GM12878 (cell line): ENCODE measurements around the gene HTRA2. TPM values are rescaled to one million over a fixed set of nuclear protein-coding genes. Genes with fewer than 3 reads are reported as not detected.
A peak's percentile ranks its signal among the peaks of the same experiment; 100 is the strongest.

ENCODE experiments used
- ATAC-seq: fragments of 200-7000 bp; cut with Tn5 transposase; 3 replicates; pipeline ENCODE4 v1.9.1; 2020; ENCODE audit warnings: mild to moderate bottlenecking, moderate library complexity
- BruUV-seq: library from RNA; stranded (reverse); fragments of 400-500 nt; replicated peaks from 2 replicates; lab custom pipeline; 2021; lab: Mats Ljungman, UMichigan
- CTCF ChIA-PET: fragments of 300-600 bp; sonication (Branson Sonifier 250); formaldehyde crosslinking; extraction: SDS; loops from one replicate; lab custom pipeline; 2021; ENCODE audit warnings: inconsistent platforms; lab: Yijun Ruan, JAX
- POLR2A ChIA-PET: fragments of 350-600 bp; formaldehyde crosslinking; extraction: SDS; loops from one replicate; lab custom pipeline; 2021; ENCODE audit warnings: inconsistent platforms; lab: Charles Lee
- RAD21 ChIA-PET: fragments of 300-600 bp; sonication (Branson Sonifier 250); formaldehyde crosslinking; loops from one replicate; lab custom pipeline; 2023; ENCODE audit warnings: antibody characterized with exemption; ENCODE audit not compliant: unreplicated experiment; lab: Charles Lee
- SMC1A ChIA-PET: fragments of 300-600 bp; sonication (Branson Sonifier 250); formaldehyde crosslinking; loops from one replicate; lab custom pipeline; 2023; ENCODE audit not compliant: unreplicated experiment, uncharacterized antibody; lab: Charles Lee
- DNase-seq: peaks from one replicate; pipeline ENCODE4 v3.0.0-alpha.2; 2011; ENCODE audit warnings: low read depth, low spot score
- FAIRE-seq: peaks from 3 replicates; lab custom pipeline; 2011; peaks lifted over from hg19 to GRCh38; lab: Jason Lieb, UNC
- H2AFZ ChIP-seq: 2 replicates; pipeline ENCODE4 v1.6.0; 2011; ENCODE audit warnings: low read depth, low read length, control low read depth; ENCODE audit not compliant: control insufficient read depth
- H3K27ac ChIP-seq: 2 replicates; pipeline ENCODE4 v1.5.1; 2011; ENCODE audit warnings: control low read depth; ENCODE audit not compliant: control insufficient read depth, insufficient read depth
- H3K27me3 ChIP-seq, 2 experiments: replicated peaks in 1 of 2; 2 replicates each; pipeline versions ENCODE4 v1.6.0 to v1.6.1; 2011; ENCODE audit warnings: low read length in 1 of 2; ENCODE audit not compliant: control insufficient read depth in 2 of 2, insufficient read depth in 2 of 2
- H3K36me3 ChIP-seq, 2 experiments: 2 replicates each; pipeline ENCODE4 v1.5.1; 2011; ENCODE audit warnings: low read length in 1 of 2; ENCODE audit not compliant: control insufficient read depth in 2 of 2, insufficient read depth in 2 of 2
- H3K4me1 ChIP-seq: 2 replicates; pipeline ENCODE4 v1.6.1; 2011; ENCODE audit warnings: mild to moderate bottlenecking, low read length, moderate library complexity, mixed read lengths; ENCODE audit not compliant: control insufficient read depth, insufficient read depth
- H3K4me2 ChIP-seq: 2 replicates; pipeline ENCODE4 v1.6.0; 2011; ENCODE audit warnings: control low read depth; ENCODE audit not compliant: control insufficient read depth, insufficient read depth
- H3K4me3 ChIP-seq: fragments of 200-600 bp; sonication (generic); 2 replicates; pipeline ENCODE4 v1.5.1; 2016
- H3K79me2 ChIP-seq: 2 replicates; pipeline ENCODE4 v1.6.0; 2011; ENCODE audit warnings: low read length; ENCODE audit not compliant: control insufficient read depth, insufficient read depth
- H3K9ac ChIP-seq: 2 replicates; pipeline ENCODE4 v1.8.0; 2011; ENCODE audit warnings: low read length, control low read depth, mixed read lengths; ENCODE audit not compliant: control insufficient read depth, insufficient read depth
- H3K9me3 ChIP-seq: replicated peaks from 3 replicates; pipeline ENCODE4 v1.5.1; 2011; ENCODE audit warnings: mild to moderate bottlenecking, low read length; ENCODE audit not compliant: control insufficient read depth, insufficient read depth
- H4K20me1 ChIP-seq: 2 replicates; pipeline ENCODE4 v1.6.0; 2011; ENCODE audit not compliant: control insufficient read depth, insufficient read depth
- BMI1 ChIP-seq: fragments of 450-650 bp; IDR thresholded peaks from 2 replicates; pipeline ENCODE4 v1.6.1; 2016; ENCODE audit warnings: mild to moderate bottlenecking, moderate library complexity, borderline replicate concordance
- CEBPB ChIP-seq, 2 experiments: fragments of 150-350 bp in 1 of 2; IDR thresholded peaks; 2 replicates each; pipeline ENCODE4 v1.6.1; 2012 to 2014; ENCODE audit warnings: low read depth in 2 of 2, low read length in 2 of 2, borderline replicate concordance in 1 of 2, inconsistent platforms in 1 of 2
- EZH2 ChIP-seq: IDR thresholded peaks from 2 replicates; pipeline ENCODE4 v1.6.1; 2012; ENCODE audit warnings: low read depth, mild to moderate bottlenecking, control low read depth, inconsistent platforms, low read length, borderline replicate concordance; ENCODE audit not compliant: control insufficient read depth
- FOS ChIP-seq: IDR thresholded peaks from 3 replicates; pipeline ENCODE4 v1.6.1; 2011; ENCODE audit warnings: borderline replicate concordance; ENCODE audit not compliant: insufficient read length; ENCODE audit errors: extremely low read depth
- POLR2AphosphoS5 ChIP-seq: IDR thresholded peaks from 2 replicates; pipeline ENCODE4 v1.6.1; 2011; ENCODE audit warnings: mild to moderate bottlenecking, low read length, inconsistent platforms
- SMAD1 ChIP-seq: fragments of 450-650 bp; IDR thresholded peaks from 2 replicates; pipeline ENCODE4 v1.6.1; 2018; ENCODE audit warnings: mild to moderate bottlenecking, low read depth; ENCODE audit not compliant: partially characterized antibody
- SREBF2 ChIP-seq: IDR thresholded peaks from 2 replicates; pipeline ENCODE4 v1.6.1; 2012; ENCODE audit warnings: mild to moderate bottlenecking, low read length
- SUZ12 ChIP-seq: fragments of 200-600 bp; sonication (generic); IDR thresholded peaks from one replicate; pipeline ENCODE4 v1.6.1; 2018; ENCODE audit warnings: antibody characterized with exemption, mild to moderate bottlenecking; ENCODE audit not compliant: unreplicated experiment
- USF1 ChIP-seq: IDR thresholded peaks from 2 replicates; pipeline ENCODE4 v1.6.1; 2011; ENCODE audit warnings: borderline replicate concordance, low read depth, mild to moderate bottlenecking, moderate library complexity, mixed read lengths, low read length; ENCODE audit not compliant: insufficient read depth; ENCODE audit errors: extremely low read length
- ZBED1 ChIP-seq: IDR thresholded peaks from 2 replicates; pipeline ENCODE4 v1.6.1; 2016; ENCODE audit warnings: borderline replicate concordance
- WGBS: methylation state at CpG from one replicate; pipeline ENCODE4 v1.1.6; 2016; ENCODE audit warnings: low lambda C conversion rate; ENCODE audit not compliant: insufficient replicate concordance, insufficient coverage; ENCODE audit errors: missing lambda C conversion rate; 5-methylcytosine and 5-hydroxymethylcytosine counted together
- in situ Hi-C: fragments of 300-500 bp; cut with MboI; formaldehyde crosslinking; loops from 9 replicates; pipeline ENCODE4 v1.14.3; 2018; ENCODE audit warnings: mixed read lengths
- intact Hi-C: fragments of 100-400 bp; cut with micrococcal nuclease; formaldehyde crosslinking; loops from one replicate; pipeline ENCODE4 v1.14.2; 2022; ENCODE audit not compliant: unreplicated experiment
- polyA plus RNA-seq, 11 experiments: library from polyadenylated mRNA; depleted of rRNA in 4 of 11; unstranded in 6 of 11; stranded (reverse) in 5 of 11; fragments of >200 nt; fragmentation: Nextera tagmentation in 4 of 11; fragmentation: Illumina TruSeq in 1 of 11; extraction: Ambion mirVana in 4 of 11; extraction: Trizol in 1 of 11; gene quantifications; 1 replicate in 1 of 11; 2 replicates in 10 of 11; pipeline versions ENCODE4 v1.2.1 to v1.2.3, GENCODE V29; 2011 to 2016; ENCODE audit warnings: inconsistent platforms in 2 of 11, missing spikeins in 2 of 11, low read depth in 1 of 11
- total RNA-seq, 4 experiments: library from RNA; depleted of rRNA in 3 of 4; stranded (reverse); fragments of >200 nt in 3 of 4; fragmentation: Illumina TruSeq in 1 of 4; extraction: Trizol in 1 of 4; gene quantifications; 2 replicates each; pipeline versions ENCODE4 v1.2.1 to v1.2.3, GENCODE V29; 2013 to 2021

The HTRA2 gene
- total and polyA plus RNA-seq, 10 of the 15 experiments (the other 5 are each of a cell fraction or from before 2014, with no cell fraction given): 42.3 to 73.9 (median 54.6) TPM

GRCh38 chr2:74512744-74513604 lies 16.8 kb upstream of the HTRA2 start (continued):
- no peak for TF ChIP-seq USF1
- no peak for TF ChIP-seq ZBED1
- no peak for TF ChIP-seq SMAD1
- no peak for TF ChIP-seq CEBPB (IDR thresholded peaks at IDR 0.05; ENCODE audit: borderline replicate concordance in 1 of 2, low read depth in 2 of 2, low read length in 2 of 2)
- TF ChIP-seq SREBF2: no peak
- no peak for TF ChIP-seq FOS
- TF ChIP-seq, all 136 proteins: peak for 0

DNA sequence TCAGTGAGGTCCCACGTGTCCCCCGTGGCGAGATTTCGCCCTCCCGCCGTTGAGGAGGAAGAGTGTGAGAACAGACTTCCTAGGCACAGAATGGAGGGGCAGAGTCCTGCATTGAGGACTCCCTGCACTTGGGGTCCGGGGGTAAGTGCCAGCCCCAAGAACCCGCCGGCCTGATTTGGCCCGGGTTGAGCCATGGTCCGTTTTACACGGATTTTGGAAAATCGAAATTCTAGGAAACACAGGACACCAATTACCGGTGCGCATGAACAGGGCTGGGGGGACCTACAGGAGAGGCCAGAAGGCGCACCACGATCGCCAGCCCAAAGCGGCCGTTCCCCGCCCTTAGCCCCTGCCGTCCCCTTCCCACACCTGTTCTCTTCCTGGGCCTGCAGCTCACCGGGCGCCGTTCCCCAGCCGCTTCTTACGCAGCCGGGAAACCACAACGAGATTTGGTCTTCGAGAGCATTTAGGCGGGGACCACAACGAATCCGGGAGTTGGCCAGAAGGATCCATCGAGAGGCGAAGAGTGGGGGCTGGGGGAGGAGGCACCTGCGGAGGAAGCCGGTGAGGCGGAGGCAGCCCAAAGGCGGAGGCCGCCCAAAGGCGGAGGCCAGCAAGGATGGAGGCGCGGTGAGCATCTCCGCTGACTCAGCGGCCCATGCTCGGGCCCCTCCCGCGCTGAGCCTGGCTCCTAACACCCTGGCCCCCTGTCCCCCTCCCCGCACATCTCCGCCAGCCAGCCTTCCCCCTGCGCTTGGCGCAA lies 15.9 kb upstream of the HTRA2 start:
- ChIA-PET CTCF (interaction anchor here (1.1 kb wide), 1 partner anchor 9 kb away, joined by 3 read pairs; no protein-coding TSS in a partner anchor), POLR2A (interaction anchor here (1.0 kb wide), 1 partner anchor 78 kb away, joined by 3 read pairs; no protein-coding TSS in a partner anchor), SMC1A (no interaction called here), RAD21 (interaction anchor here (0.7 kb wide), 1 partner anchor 75 kb away, joined by 3 read pairs; no protein-coding TSS in a partner anchor)
- no TSS peak for BruUV-seq
- WGBS: 11% methylated on average over 46 of the region's 52 CpGs
- DNase-seq (no peak), FAIRE-seq (no peak), ATAC-seq (no peak)
- peaks cover 13% of the 10 kb centered on the region; the same call in 1 of the 2 replicates for H3K4me1 ChIP-seq
- no peak overlapping the region for H2AFZ ChIP-seq
- no peak overlapping the region for H3K27ac ChIP-seq
- H3K4me3 ChIP-seq: no peak overlapping the region
- H3K36me3 ChIP-seq: no peaks in the 10 kb centered on the region
- H3K79me2 ChIP-seq: no peaks in the 10 kb centered on the region
- TF ChIP-seq BMI1 (peak; percentile 96), POLR2AphosphoS5 (no peak), SUZ12 (peak; percentile 73), EZH2 (0 out of 2 replicates have a peak, but pooled peaks have one; percentile 60)
- in situ Hi-C loops (no loop called here), intact Hi-C loops (no loop called here)
- no peaks in the 10 kb centered on the region; the same call in 2 of the 3 replicates for H3K9me3 ChIP-seq
- H4K20me1 ChIP-seq: no peaks in the 10 kb centered on the region
- no peak overlapping the region for H3K4me2 ChIP-seq
- H3K9ac ChIP-seq: no peak overlapping the region
- peaks cover 18 to 31% of the 10 kb centered on the region in 2 experiments for H3K27me3 ChIP-seq
